ENCODE measurements around the gene PCP4L1.
"Not testable (repeated sequence)": the region's sequence is repeated elsewhere in the genome, so short reads cannot be mapped to it uniquely, and the experiment has no call there.

The PCP4L1 gene

GRCh38 chr1:161314201-161314981 lies 55.8 kb downstream of the PCP4L1 start, which contains the start of gene SDHC:
Gene SDHC, plus strand, starts transcription at chr1:161314381. Its CDS starts 25 bp downstream, at chr1:161314406.
- H3K4me3 ChIP-seq (ENCODE audit: insufficient read depth, low read depth, low read length): peak within 1 kb of the TSS; percentile 95
- peaks cover 14% of the 10 kb centered on the region for H3K4me1 ChIP-seq (ENCODE audit: control insufficient read depth, insufficient read depth, low read length)
- H3K27me3 ChIP-seq (ENCODE audit: control insufficient read depth, insufficient read depth, low read length, poor library complexity, severe bottlenecking): no peaks in the 10 kb centered on the region
- H3K27ac ChIP-seq (ENCODE audit: insufficient read depth, low read depth, low read length, poor library complexity, severe bottlenecking): peak within 1 kb of the TSS; percentile 83
- no peaks in the 10 kb centered on the region for H3K9me3 ChIP-seq (ENCODE audit: control insufficient read depth, low read length)
- no peaks in the 10 kb centered on the region for H3K36me3 ChIP-seq (ENCODE audit: control insufficient read depth, insufficient read depth, low read length)
- 1% methylated on average over 45 of the region's 45 CpGs for WGBS, 2 experiments

GRCh38 chr1:161315841-161316674 lies 57.5 kb downstream of the PCP4L1 start:
- not testable (repeated sequence) for H3K4me3 ChIP-seq (ENCODE audit: insufficient read depth, low read depth, low read length); H3K9me3 ChIP-seq (ENCODE audit: control insufficient read depth, low read length); H3K36me3 ChIP-seq (ENCODE audit: control insufficient read depth, insufficient read depth, low read length); H3K27ac ChIP-seq (ENCODE audit: insufficient read depth, low read depth, low read length, poor library complexity, severe bottlenecking); H3K27me3 ChIP-seq (ENCODE audit: control insufficient read depth, insufficient read depth, low read length, poor library complexity, severe bottlenecking)
- 51 to 55% methylated on average over 15 to 16 of the region's 17 CpGs for WGBS, 2 experiments
- peaks cover 10% of the 10 kb centered on the region for H3K4me1 ChIP-seq (ENCODE audit: control insufficient read depth, insufficient read depth, low read length)

GRCh38 chr1:161324020-161324419 lies 65.5 kb downstream of the PCP4L1 start:
- 94 to 98% methylated on average over 4 of the region's 4 CpGs for WGBS, 2 experiments
- H3K27me3 ChIP-seq (ENCODE audit: control insufficient read depth, insufficient read depth, low read length, poor library complexity, severe bottlenecking): no peaks in the 10 kb centered on the region
- no peak overlapping the region for H3K27ac ChIP-seq (ENCODE audit: insufficient read depth, low read depth, low read length, poor library complexity, severe bottlenecking)
- no peaks in the 10 kb centered on the region for H3K4me1 ChIP-seq (ENCODE audit: control insufficient read depth, insufficient read depth, low read length)
- H3K9me3 ChIP-seq (ENCODE audit: control insufficient read depth, low read length): no peaks in the 10 kb centered on the region
- H3K4me3 ChIP-seq (ENCODE audit: insufficient read depth, low read depth, low read length): no peak overlapping the region
- H3K36me3 ChIP-seq (ENCODE audit: control insufficient read depth, insufficient read depth, low read length): peaks cover 3% of the 10 kb centered on the region

- 90 to 96% methylated on average over 4 of the region's 4 CpGs for WGBS, 2 experiments
- Histone ChIP-seq H3K36me3 (ENCODE audit: control insufficient read depth, insufficient read depth, low read length) (peaks cover 6% of the 10 kb centered on the region), H3K27me3 (ENCODE audit: control insufficient read depth, insufficient read depth, low read length, poor library complexity, severe bottlenecking) (no peaks in the 10 kb centered on the region), H3K4me3 (ENCODE audit: insufficient read depth, low read depth, low read length) (no peak overlapping the region), H3K9me3 (ENCODE audit: control insufficient read depth, low read length) (no peaks in the 10 kb centered on the region), H3K27ac (ENCODE audit: insufficient read depth, low read depth, low read length, poor library complexity, severe bottlenecking) (no peak overlapping the region), H3K4me1 (ENCODE audit: control insufficient read depth, insufficient read depth, low read length) (no peaks in the 10 kb centered on the region)
Observed at GRCh38 chr1:161330346-161330745, 71.8 kb downstream of the PCP4L1 start.

GRCh38 chr1:161333166-161333565 lies 74.6 kb downstream of the PCP4L1 start:
- H3K4me3 ChIP-seq (ENCODE audit: insufficient read depth, low read depth, low read length): no peak overlapping the region

More at GRCh38 chr1:161333166-161333565, 74.6 kb downstream of the PCP4L1 start:
- Histone ChIP-seq H3K4me1 (ENCODE audit: control insufficient read depth, insufficient read depth, low read length) (no peaks in the 10 kb centered on the region), H3K27me3 (ENCODE audit: control insufficient read depth, insufficient read depth, low read length, poor library complexity, severe bottlenecking) (no peaks in the 10 kb centered on the region), H3K27ac (ENCODE audit: insufficient read depth, low read depth, low read length, poor library complexity, severe bottlenecking) (no peak overlapping the region), H3K9me3 (ENCODE audit: control insufficient read depth, low read length) (no peaks in the 10 kb centered on the region), H3K36me3 (ENCODE audit: control insufficient read depth, insufficient read depth, low read length) (peaks cover 6% of the 10 kb centered on the region)
- 89 to 93% methylated on average over 8 to 9 of the region's 9 CpGs for WGBS, 2 experiments

Data from ectodermal cell (in vitro differentiated cells).